Kidney epithelial cell (primary cell): ENCODE data around the gene CFAP77. TPM values are rescaled to one million over a fixed set of nuclear protein-coding genes. Genes with fewer than 3 reads are reported as not detected.

Experiments
- DNase-seq: peaks from one replicate; pipeline ENCODE4 v3.0.0-alpha.2; 2010; ENCODE audit warnings: low read depth
- H3K27me3 ChIP-seq: 2 replicates; pipeline ENCODE4 v1.6.0; 2011; ENCODE audit warnings: low read length; ENCODE audit not compliant: control insufficient read depth, insufficient read depth
- H3K36me3 ChIP-seq: 2 replicates; pipeline ENCODE4 v1.5.1; 2011; ENCODE audit warnings: low read length; ENCODE audit not compliant: control insufficient read depth, insufficient read depth
- H3K4me3 ChIP-seq: 2 replicates; pipeline ENCODE4 v1.5.1; 2011; ENCODE audit warnings: low read depth, mild to moderate bottlenecking, control low read depth, low read length
- CTCF ChIP-seq: IDR thresholded peaks from 2 replicates; pipeline ENCODE4 v1.5.1; 2011; ENCODE audit warnings: mild to moderate bottlenecking, moderate library complexity, low read length, control low read depth, inconsistent platforms; ENCODE audit not compliant: insufficient read depth, poor library complexity, severe bottlenecking
- total RNA-seq: library from RNA; depleted of rRNA; stranded (reverse); fragments of >200 nt; gene quantifications from 2 replicates; pipeline ENCODE4 v1.2.3, GENCODE V29; 2015

The CFAP77 gene
- total RNA-seq, 1 donor from 2014 or later = 0.58 TPM

GRCh38 chr9:132457504-132458236 is 47.7 kb downstream of the CFAP77 start:
- H3K4me3 ChIP-seq = no peak overlapping the region

GRCh38 chr9:132458432-132458831 is 48.4 kb downstream of the CFAP77 start:
- no peaks in the 10 kb centered on the region for H3K36me3 ChIP-seq
- no peak for TF ChIP-seq CTCF
- DNase-seq = no peak
- H3K4me3 ChIP-seq = no peak overlapping the region
- peaks cover 19% of the 10 kb centered on the region for H3K27me3 ChIP-seq

More at GRCh38 chr9:132457504-132458236, 47.7 kb downstream of the CFAP77 start:
- no peaks in the 10 kb centered on the region for H3K36me3 ChIP-seq
- H3K27me3 ChIP-seq = peaks cover 19% of the 10 kb centered on the region
- DNase-seq = no peak
- TF ChIP-seq CTCF = no peak

DNA sequence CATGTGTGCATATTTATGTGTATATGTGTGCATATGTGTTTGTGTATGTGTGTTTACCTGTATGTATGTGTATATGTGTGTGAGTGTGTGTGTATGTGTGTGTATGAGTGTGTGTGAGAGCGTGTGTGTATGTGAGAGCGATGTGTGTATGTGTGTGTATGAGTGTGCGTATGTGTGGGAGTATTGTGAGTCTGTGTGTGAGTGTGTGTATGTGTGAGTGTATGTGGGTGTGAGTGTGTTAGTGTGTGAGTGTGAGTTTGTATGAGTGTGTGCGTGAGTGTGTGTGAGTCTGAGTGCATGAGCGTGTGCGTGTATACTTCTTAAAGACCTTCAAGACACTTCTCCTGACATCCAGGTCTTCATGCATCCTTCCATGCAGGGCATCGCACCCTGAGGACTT is 49.6 kb downstream of the CFAP77 start:
- no peak for TF ChIP-seq CTCF
- H3K27me3 ChIP-seq = peaks cover 22% of the 10 kb centered on the region
- no peaks in the 10 kb centered on the region for H3K36me3 ChIP-seq
- no peak overlapping the region for H3K4me3 ChIP-seq
- DNase-seq = no peak

- no peaks in the 10 kb centered on the region for H3K36me3 ChIP-seq
- TF ChIP-seq CTCF = no peak
- H3K4me3 ChIP-seq = no peak overlapping the region
- no peak for DNase-seq
- peaks cover 22% of the 10 kb centered on the region for H3K27me3 ChIP-seq
Measured at GRCh38 chr9:132460240-132460639, 50.2 kb downstream of the CFAP77 start.

GRCh38 chr9:132461281-132461896 is 51.4 kb downstream of the CFAP77 start:
- no peak for TF ChIP-seq CTCF
- no peaks in the 10 kb centered on the region for H3K36me3 ChIP-seq
- DNase-seq = no peak
- no peak overlapping the region for H3K4me3 ChIP-seq
- H3K27me3 ChIP-seq = peaks cover 27% of the 10 kb centered on the region
